ENCODE data around the gene PARD3. TPM values are rescaled to one million over a fixed set of nuclear protein-coding genes. Genes with fewer than 3 reads are reported as not detected.

Gene PARD3
- total and polyA plus RNA-seq, 10 of the 15 experiments (the other 5 are each of a cell fraction or from before 2014, with no cell fraction given) = 2.6 to 43.1 (median 13.9) TPM

DNA sequence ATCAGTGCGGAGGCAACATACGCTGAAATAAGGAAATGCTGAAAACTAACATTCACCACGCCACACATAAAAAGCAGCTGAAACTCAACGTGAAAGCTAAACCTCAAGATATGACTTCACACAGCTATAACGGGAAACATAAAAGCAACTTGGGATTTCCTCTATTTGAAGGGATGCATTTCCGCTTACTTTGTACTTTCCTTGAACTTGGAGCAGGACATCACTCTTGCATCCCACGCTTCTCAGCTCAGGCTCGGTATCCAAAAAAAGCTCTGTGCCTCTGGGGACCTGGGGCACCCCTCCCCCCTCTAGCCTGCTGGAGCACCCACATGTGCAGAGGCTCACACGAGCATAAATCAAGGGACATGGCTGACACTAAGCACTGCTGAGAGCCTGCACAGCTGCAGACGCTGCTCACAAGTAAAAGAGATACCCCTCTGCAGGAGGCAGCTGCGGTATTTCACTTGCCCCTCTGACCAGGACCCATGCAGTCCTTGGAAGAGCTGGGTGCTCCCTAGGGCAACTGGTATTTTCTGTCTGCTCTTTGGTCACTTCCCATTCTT lies 34.2 kb downstream of the PARD3 start (continued):
- TF ChIP-seq, protein P1, sequence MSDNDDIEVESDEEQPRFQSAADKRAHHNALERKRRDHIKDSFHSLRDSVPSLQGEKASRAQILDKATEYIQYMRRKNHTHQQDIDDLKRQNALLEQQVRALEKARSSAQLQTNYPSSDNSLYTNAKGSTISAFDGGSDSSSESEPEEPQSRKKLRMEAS (IDR thresholded peaks at IDR 0.05; ENCODE audit: low read depth, low read length) = peak; percentile 37; the same call in 1 of the 2 replicates
- TF ChIP-seq WRNIP1 (IDR thresholded peaks at IDR 0.05; ENCODE audit: borderline replicate concordance, low read depth, low read length) (no peak), CUX1 (IDR thresholded peaks at IDR 0.05; ENCODE audit: insufficient replicate concordance, low read depth, low read length) (no peak), CBX3 (IDR thresholded peaks at IDR 0.05; ENCODE audit: borderline replicate concordance, low read depth) (no peak), BRCA1 (IDR thresholded peaks at IDR 0.05; ENCODE audit: low read depth, low read length) (no peak), SPI1 (IDR thresholded peaks at IDR 0.05; ENCODE audit: borderline replicate concordance, insufficient read depth, low read depth, low read length) (peak; percentile 67), SIN3A (IDR thresholded peaks at IDR 0.05; ENCODE audit: low read depth, low read length) (no peak), SMARCA5 (IDR thresholded peaks at IDR 0.05) (no peak; the same call in 1 of the 2 replicates), RFX5 (IDR thresholded peaks at IDR 0.05; ENCODE audit: low read depth, low read length) (no peak), ELK1 (IDR thresholded peaks at IDR 0.05; ENCODE audit: low read depth, low read length) (no peak), CREM (IDR thresholded peaks at IDR 0.05; ENCODE audit: low read depth) (peak; percentile 73), DPF2 (IDR thresholded peaks at IDR 0.05) (peak; percentile 91), NR2C2 (IDR thresholded peaks at IDR 0.05; ENCODE audit: borderline replicate concordance, control insufficient read depth, insufficient read length, low read depth) (no peak), ASH2L (IDR thresholded peaks at IDR 0.05; ENCODE audit: borderline replicate concordance, low read depth) (no peak), RELA (IDR thresholded peaks at IDR 0.05; ENCODE audit: borderline replicate concordance, partially characterized antibody) (peak; percentile 35), SUPT20H (IDR thresholded peaks at IDR 0.05; ENCODE audit: borderline replicate concordance, control insufficient read depth, low read depth, low read length) (no peak), ZZZ3 (IDR thresholded peaks at IDR 0.05; ENCODE audit: control insufficient read depth, insufficient read length, low read depth) (no peak), FOXM1 (IDR thresholded peaks at IDR 0.05; ENCODE audit: low read depth, low read length) (peak; percentile 70; the same call in 1 of the 2 replicates), FOS (IDR thresholded peaks at IDR 0.05; ENCODE audit: borderline replicate concordance, extremely low read depth, insufficient read length) (no peak), KDM1A (IDR thresholded peaks at IDR 0.05; ENCODE audit: borderline replicate concordance) (no peak), NFIC (IDR thresholded peaks at IDR 0.05; ENCODE audit: low read depth, low read length) (peak; percentile 75)
- TF ChIP-seq, protein P2, sequence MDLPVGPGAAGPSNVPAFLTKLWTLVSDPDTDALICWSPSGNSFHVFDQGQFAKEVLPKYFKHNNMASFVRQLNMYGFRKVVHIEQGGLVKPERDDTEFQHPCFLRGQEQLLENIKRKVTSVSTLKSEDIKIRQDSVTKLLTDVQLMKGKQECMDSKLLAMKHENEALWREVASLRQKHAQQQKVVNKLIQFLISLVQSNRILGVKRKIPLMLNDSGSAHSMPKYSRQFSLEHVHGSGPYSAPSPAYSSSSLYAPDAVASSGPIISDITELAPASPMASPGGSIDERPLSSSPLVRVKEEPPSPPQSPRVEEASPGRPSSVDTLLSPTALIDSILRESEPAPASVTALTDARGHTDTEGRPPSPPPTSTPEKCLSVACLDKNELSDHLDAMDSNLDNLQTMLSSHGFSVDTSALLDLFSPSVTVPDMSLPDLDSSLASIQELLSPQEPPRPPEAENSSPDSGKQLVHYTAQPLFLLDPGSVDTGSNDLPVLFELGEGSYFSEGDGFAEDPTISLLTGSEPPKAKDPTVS (IDR thresholded peaks at IDR 0.05; ENCODE audit: low read depth, low read length) = no peak

Measured in GM12878 (cell line).